NCI-H1694 treated with DMSO at 0.1 percent for 48 hours (cell line): ENCODE measurements around the gene LOX.

Source experiments
- DNase-seq: peaks from one replicate; lab custom pipeline; 2025; lab: John Stamatoyannopoulos, UW

The LOX gene

GRCh38 chr5:122078116-122079110, at the start of gene LOX:
TSS of gene LOX (minus strand) at chr5:122078259. CDS start at chr5:122077985, 274 bp downstream.
- no peak for DNase-seq

GRCh38 chr5:122126756-122127321, 48.8 kb upstream of the LOX start:
- no peak for DNase-seq

GRCh38 chr5:122126177-122126755, 48.2 kb upstream of the LOX start:
- DNase-seq, result peak; percentile 13

- no peak for DNase-seq
Observed at GRCh38 chr5:122124766-122125165, 46.7 kb upstream of the LOX start.

GRCh38 chr5:122121479-122122465, 43.7 kb upstream of the LOX start:
- DNase-seq, result no peak

- no peak for DNase-seq
Observed at GRCh38 chr5:122120957-122121356, 42.9 kb upstream of the LOX start.

GRCh38 chr5:122120493-122120892, 42.4 kb upstream of the LOX start:
- DNase-seq, result no peak

- DNase-seq, result no peak
Observed at GRCh38 chr5:122119205-122119604, 41.1 kb upstream of the LOX start.

GRCh38 chr5:122118356-122118948, 40.4 kb upstream of the LOX start:
- DNase-seq, result no peak

- no peak for DNase-seq
Observed at GRCh38 chr5:122114501-122114900, 36.4 kb upstream of the LOX start.

- DNase-seq, result no peak
Observed at GRCh38 chr5:122112733-122113558, 34.9 kb upstream of the LOX start.

- no peak for DNase-seq
Observed at GRCh38 chr5:122112063-122112462, 34.0 kb upstream of the LOX start.

- DNase-seq, result no peak
Observed at GRCh38 chr5:122111460-122111859, 33.4 kb upstream of the LOX start.

GRCh38 chr5:122110987-122111386, 32.9 kb upstream of the LOX start:
- DNase-seq, result no peak

- DNase-seq, result no peak
Observed at GRCh38 chr5:122107016-122107415, 29.0 kb upstream of the LOX start.

- DNase-seq, result no peak
Observed at GRCh38 chr5:122105909-122106308, 27.9 kb upstream of the LOX start.

- no peak for DNase-seq
Observed at GRCh38 chr5:122102825-122103224, 24.8 kb upstream of the LOX start.

- peak; percentile 22 for DNase-seq
Observed at GRCh38 chr5:122101636-122102285, 23.7 kb upstream of the LOX start.

- no peak for DNase-seq
Observed at GRCh38 chr5:122099060-122099790, 21.2 kb upstream of the LOX start.
